ENCODE data around the gene PDE6D.
A peak's percentile ranks its signal among the peaks of the same experiment; 100 is the strongest.

DNA sequence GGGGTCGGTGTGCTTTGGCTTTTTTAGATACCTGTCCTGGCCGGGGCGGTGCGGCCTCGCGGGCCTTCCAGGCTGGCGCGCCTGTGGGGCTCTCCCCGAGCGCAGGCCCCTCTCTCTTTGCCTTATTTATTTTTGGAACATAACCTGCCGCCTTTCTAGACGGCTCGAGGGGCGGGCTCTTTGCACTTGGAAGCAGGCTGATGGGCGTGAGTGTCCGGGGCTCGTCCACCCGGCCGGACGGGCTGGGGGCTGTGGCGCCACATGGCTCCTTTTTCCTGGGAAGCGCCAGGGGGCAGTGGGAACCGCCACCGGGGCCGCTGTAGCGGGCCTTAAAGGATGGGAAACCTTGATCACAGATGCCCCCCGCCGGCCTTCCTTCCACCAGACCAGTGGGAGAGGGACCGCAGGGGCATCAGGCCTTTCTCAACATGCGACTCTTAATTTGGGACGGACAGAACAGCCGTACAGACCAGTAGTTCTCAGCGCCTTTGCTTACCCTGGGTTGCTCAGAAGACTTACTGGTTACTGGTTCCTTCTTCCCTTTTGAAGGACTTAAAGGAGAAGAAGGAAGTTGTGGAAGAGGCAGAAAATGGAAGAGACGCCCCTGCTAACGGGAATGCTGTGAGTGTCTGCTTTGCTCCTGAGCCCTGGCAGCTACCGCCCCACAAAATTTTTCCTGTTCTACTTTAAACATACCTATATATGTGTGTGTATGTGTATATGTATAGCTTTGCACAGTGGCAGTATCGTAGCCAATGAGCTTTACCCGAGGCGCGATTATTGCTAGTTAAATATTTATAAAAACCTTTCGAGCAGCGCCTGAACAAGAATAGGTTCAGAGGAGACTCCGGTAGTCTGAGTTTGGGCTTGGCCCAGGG is 70.0 kb downstream of the PDE6D start:
- no peak for TF ChIP-seq ZNF202 (tag by site-specific recombination; IDR thresholded peaks at IDR 0.05; ENCODE audit: borderline replicate concordance)
- TF ChIP-seq, protein P1, sequence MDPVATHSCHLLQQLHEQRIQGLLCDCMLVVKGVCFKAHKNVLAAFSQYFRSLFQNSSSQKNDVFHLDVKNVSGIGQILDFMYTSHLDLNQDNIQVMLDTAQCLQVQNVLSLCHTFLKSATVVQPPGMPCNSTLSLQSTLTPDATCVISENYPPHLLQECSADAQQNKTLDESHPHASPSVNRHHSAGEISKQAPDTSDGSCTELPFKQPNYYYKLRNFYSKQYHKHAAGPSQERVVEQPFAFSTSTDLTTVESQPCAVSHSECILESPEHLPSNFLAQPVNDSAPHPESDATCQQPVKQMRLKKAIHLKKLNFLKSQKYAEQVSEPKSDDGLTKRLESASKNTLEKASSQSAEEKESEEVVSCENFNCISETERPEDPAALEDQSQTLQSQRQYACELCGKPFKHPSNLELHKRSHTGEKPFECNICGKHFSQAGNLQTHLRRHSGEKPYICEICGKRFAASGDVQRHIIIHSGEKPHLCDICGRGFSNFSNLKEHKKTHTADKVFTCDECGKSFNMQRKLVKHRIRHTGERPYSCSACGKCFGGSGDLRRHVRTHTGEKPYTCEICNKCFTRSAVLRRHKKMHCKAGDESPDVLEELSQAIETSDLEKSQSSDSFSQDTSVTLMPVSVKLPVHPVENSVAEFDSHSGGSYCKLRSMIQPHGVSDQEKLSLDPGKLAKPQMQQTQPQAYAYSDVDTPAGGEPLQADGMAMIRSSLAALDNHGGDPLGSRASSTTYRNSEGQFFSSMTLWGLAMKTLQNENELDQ (tag by site-specific recombination; IDR thresholded peaks at IDR 0.05; ENCODE audit: low read depth), result no peak
- TF ChIP-seq, protein P2, sequence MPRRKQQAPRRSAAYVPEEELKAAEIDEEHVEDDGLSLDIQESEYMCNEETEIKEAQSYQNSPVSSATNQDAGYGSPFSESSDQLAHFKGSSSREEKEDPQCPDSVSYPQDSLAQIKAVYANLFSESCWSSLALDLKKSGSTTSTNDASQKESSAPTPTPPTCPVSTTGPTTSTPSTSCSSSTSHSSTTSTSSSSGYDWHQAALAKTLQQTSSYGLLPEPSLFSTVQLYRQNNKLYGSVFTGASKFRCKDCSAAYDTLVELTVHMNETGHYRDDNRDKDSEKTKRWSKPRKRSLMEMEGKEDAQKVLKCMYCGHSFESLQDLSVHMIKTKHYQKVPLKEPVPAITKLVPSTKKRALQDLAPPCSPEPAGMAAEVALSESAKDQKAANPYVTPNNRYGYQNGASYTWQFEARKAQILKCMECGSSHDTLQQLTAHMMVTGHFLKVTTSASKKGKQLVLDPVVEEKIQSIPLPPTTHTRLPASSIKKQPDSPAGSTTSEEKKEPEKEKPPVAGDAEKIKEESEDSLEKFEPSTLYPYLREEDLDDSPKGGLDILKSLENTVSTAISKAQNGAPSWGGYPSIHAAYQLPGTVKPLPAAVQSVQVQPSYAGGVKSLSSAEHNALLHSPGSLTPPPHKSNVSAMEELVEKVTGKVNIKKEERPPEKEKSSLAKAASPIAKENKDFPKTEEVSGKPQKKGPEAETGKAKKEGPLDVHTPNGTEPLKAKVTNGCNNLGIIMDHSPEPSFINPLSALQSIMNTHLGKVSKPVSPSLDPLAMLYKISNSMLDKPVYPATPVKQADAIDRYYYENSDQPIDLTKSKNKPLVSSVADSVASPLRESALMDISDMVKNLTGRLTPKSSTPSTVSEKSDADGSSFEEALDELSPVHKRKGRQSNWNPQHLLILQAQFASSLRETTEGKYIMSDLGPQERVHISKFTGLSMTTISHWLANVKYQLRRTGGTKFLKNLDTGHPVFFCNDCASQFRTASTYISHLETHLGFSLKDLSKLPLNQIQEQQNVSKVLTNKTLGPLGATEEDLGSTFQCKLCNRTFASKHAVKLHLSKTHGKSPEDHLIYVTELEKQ (tag by site-specific recombination; IDR thresholded peaks at IDR 0.05; ENCODE audit: borderline replicate concordance), result no peak
- TF ChIP-seq, protein P3, sequence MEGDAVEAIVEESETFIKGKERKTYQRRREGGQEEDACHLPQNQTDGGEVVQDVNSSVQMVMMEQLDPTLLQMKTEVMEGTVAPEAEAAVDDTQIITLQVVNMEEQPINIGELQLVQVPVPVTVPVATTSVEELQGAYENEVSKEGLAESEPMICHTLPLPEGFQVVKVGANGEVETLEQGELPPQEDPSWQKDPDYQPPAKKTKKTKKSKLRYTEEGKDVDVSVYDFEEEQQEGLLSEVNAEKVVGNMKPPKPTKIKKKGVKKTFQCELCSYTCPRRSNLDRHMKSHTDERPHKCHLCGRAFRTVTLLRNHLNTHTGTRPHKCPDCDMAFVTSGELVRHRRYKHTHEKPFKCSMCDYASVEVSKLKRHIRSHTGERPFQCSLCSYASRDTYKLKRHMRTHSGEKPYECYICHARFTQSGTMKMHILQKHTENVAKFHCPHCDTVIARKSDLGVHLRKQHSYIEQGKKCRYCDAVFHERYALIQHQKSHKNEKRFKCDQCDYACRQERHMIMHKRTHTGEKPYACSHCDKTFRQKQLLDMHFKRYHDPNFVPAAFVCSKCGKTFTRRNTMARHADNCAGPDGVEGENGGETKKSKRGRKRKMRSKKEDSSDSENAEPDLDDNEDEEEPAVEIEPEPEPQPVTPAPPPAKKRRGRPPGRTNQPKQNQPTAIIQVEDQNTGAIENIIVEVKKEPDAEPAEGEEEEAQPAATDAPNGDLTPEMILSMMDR (tag by site-specific recombination; IDR thresholded peaks at IDR 0.05), result peak; percentile 49; the same call in 1 of the 2 replicates
- TF ChIP-seq ZNF510 (tag by site-specific recombination; IDR thresholded peaks at IDR 0.05; ENCODE audit: insufficient replicate concordance), result no peak
- no peak for TF ChIP-seq ZNF174 (tag by site-specific recombination; IDR thresholded peaks at IDR 0.05)
- no peak for TF ChIP-seq ZNF521 (tag by site-specific recombination; IDR thresholded peaks at IDR 0.05)
- no peak for TF ChIP-seq ZSCAN30 (tag by site-specific recombination; IDR thresholded peaks at IDR 0.05)
- no peak for TF ChIP-seq ZNF830 (tag by site-specific recombination; IDR thresholded peaks at IDR 0.05; ENCODE audit: low read depth)
- no peak for TF ChIP-seq ZNF501 (tag by site-specific recombination; IDR thresholded peaks at IDR 0.05)
- TF ChIP-seq IKZF3 (tag by site-specific recombination; IDR thresholded peaks at IDR 0.05), result no peak
- no peak for TF ChIP-seq ZNF548 (tag by site-specific recombination; IDR thresholded peaks at IDR 0.05)

Measured in HEK293 (cell line).